ENCODE data around the gene MAD1L1. TPM values are rescaled to one million over a fixed set of nuclear protein-coding genes. Genes with fewer than 3 reads are reported as not detected.

MAD1L1 gene
- total and polyA plus RNA-seq, 10 donors: 47.3 to 118 (median 68.2) TPM

- DNase-seq: no peak
- TF ChIP-seq POLR2A (IDR thresholded peaks at IDR 0.05) (no peak), CTCF (IDR thresholded peaks at IDR 0.05 in 8 of 11, conservative IDR thresholded peaks at IDR 0.05 in 3 of 11) (no peak), POLR2AphosphoS5 (IDR thresholded peaks at IDR 0.05) (no peak)
- 83 to 99% (median 94%) methylated on average over 13 to 14 of the region's 14 CpGs for WGBS, 5 donors
- H3K9me3 ChIP-seq: no peaks in the 10 kb centered on the region
- H3K4me3 ChIP-seq: no peak overlapping the region
- no peak overlapping the region for H3K27ac ChIP-seq
- peaks cover 0 to 64% (median 19%) of the 10 kb centered on the region in 6 donors for H3K4me1 ChIP-seq
- peaks cover 0 to 87% (median 2%) of the 10 kb centered on the region in 6 donors for H3K36me3 ChIP-seq
- intact Hi-C loops (cut with DNase I; ENCODE audit: low total_unique reads): no loop called here
- H3K27me3 ChIP-seq (replicated peaks in 1 of 7): no peaks in the 10 kb centered on the region
Observed at GRCh38 chr7:1911571-1911970, 321.2 kb downstream of the MAD1L1 start.

GRCh38 chr7:1910827-1911226 is 321.9 kb downstream of the MAD1L1 start:
- no peaks in the 10 kb centered on the region for H3K27me3 ChIP-seq (replicated peaks in 1 of 7)
- no peaks in the 10 kb centered on the region for H3K9me3 ChIP-seq
- no peak for TF ChIP-seq POLR2A (IDR thresholded peaks at IDR 0.05)
- TF ChIP-seq POLR2AphosphoS5 (IDR thresholded peaks at IDR 0.05): peak in 2 of 3 donors; percentile 53 to 56
- no peak for TF ChIP-seq CTCF (IDR thresholded peaks at IDR 0.05 in 8 of 11, conservative IDR thresholded peaks at IDR 0.05 in 3 of 11)
- no peak overlapping the region for H3K4me3 ChIP-seq
- intact Hi-C loops (cut with DNase I; ENCODE audit: low total_unique reads): no loop called here
- H3K4me1 ChIP-seq: peaks cover 0 to 56% (median 18%) of the 10 kb centered on the region in 6 donors
- WGBS, 5 donors: 82 to 92% (median 87%) methylated on average over 12 to 18 of the region's 18 CpGs
- no peak overlapping the region for H3K27ac ChIP-seq
- no peak for DNase-seq
- H3K36me3 ChIP-seq: peaks cover 0 to 81% (median 2%) of the 10 kb centered on the region in 6 donors

GRCh38 chr7:1910081-1910685 is 322.6 kb downstream of the MAD1L1 start:
- intact Hi-C loops (cut with DNase I; ENCODE audit: low total_unique reads): no loop called here
- Histone ChIP-seq H3K9me3 (no peaks in the 10 kb centered on the region), H3K4me3 (no peak overlapping the region), H3K4me1 (peaks cover 0 to 50% (median 14%) of the 10 kb centered on the region in 6 donors), H3K27ac (no peak overlapping the region), H3K27me3 (replicated peaks in 1 of 7) (no peaks in the 10 kb centered on the region), H3K36me3 (peaks cover 0 to 81% (median 2%) of the 10 kb centered on the region in 6 donors)
- no peak for DNase-seq
- 92 to 96% (median 96%) methylated on average over 17 to 26 of the region's 26 CpGs for WGBS, 5 donors
- TF ChIP-seq POLR2A (IDR thresholded peaks at IDR 0.05): no peak
- no peak for TF ChIP-seq POLR2AphosphoS5 (IDR thresholded peaks at IDR 0.05)
- TF ChIP-seq CTCF (IDR thresholded peaks at IDR 0.05 in 8 of 11, conservative IDR thresholded peaks at IDR 0.05 in 3 of 11): no peak

- H3K4me3 ChIP-seq: no peak overlapping the region
- H3K9me3 ChIP-seq: no peaks in the 10 kb centered on the region
- WGBS, 5 donors: 88 to 98% (median 95%) methylated on average over 6 to 15 of the region's 15 CpGs
- DNase-seq: no peak
- TF ChIP-seq POLR2A (IDR thresholded peaks at IDR 0.05) (no peak), CTCF (IDR thresholded peaks at IDR 0.05 in 8 of 11, conservative IDR thresholded peaks at IDR 0.05 in 3 of 11) (no peak), POLR2AphosphoS5 (IDR thresholded peaks at IDR 0.05) (no peak)
- peaks cover 0 to 82% (median 2%) of the 10 kb centered on the region in 6 donors for H3K36me3 ChIP-seq
- no peaks in the 10 kb centered on the region for H3K27me3 ChIP-seq (replicated peaks in 1 of 7)
- intact Hi-C loops (cut with DNase I; ENCODE audit: low total_unique reads): no loop called here
- peaks cover 0 to 43% (median 11%) of the 10 kb centered on the region in 6 donors for H3K4me1 ChIP-seq
- H3K27ac ChIP-seq: no peak overlapping the region
Observed at GRCh38 chr7:1909476-1909875, 323.3 kb downstream of the MAD1L1 start.
